Fibroblast of lung (primary cell): ENCODE results near the gene STARD10.

ENCODE experiments used
- EZH2 ChIP-seq: IDR thresholded peaks from 2 replicates; pipeline ENCODE4 v1.5.1; 2012; ENCODE audit warnings: low read length, control low read depth, mild to moderate bottlenecking; ENCODE audit errors: missing control alignments
- TF ChIP-seq, protein P1 (sequence below), 2 donors: IDR thresholded peaks in 1 of 2; conservative IDR thresholded peaks in 1 of 2; 1 replicate in 1 of 2; 2 replicates in 1 of 2; pipeline ENCODE4 v1.5.1; 2011 to 2012; ENCODE audit warnings: low read length in 2 of 2, control low read depth in 1 of 2, inconsistent platforms in 1 of 2, low read depth in 1 of 2, mild to moderate bottlenecking in 1 of 2

- TF ChIP-seq, protein P1, sequence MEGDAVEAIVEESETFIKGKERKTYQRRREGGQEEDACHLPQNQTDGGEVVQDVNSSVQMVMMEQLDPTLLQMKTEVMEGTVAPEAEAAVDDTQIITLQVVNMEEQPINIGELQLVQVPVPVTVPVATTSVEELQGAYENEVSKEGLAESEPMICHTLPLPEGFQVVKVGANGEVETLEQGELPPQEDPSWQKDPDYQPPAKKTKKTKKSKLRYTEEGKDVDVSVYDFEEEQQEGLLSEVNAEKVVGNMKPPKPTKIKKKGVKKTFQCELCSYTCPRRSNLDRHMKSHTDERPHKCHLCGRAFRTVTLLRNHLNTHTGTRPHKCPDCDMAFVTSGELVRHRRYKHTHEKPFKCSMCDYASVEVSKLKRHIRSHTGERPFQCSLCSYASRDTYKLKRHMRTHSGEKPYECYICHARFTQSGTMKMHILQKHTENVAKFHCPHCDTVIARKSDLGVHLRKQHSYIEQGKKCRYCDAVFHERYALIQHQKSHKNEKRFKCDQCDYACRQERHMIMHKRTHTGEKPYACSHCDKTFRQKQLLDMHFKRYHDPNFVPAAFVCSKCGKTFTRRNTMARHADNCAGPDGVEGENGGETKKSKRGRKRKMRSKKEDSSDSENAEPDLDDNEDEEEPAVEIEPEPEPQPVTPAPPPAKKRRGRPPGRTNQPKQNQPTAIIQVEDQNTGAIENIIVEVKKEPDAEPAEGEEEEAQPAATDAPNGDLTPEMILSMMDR (conservative IDR thresholded peaks at IDR 0.05 in 1 of 2, IDR thresholded peaks at IDR 0.05 in 1 of 2; ENCODE audit: low read depth in 1 of 2, low read length in 2 of 2): no peak
- TF ChIP-seq EZH2: no peak
Observed at GRCh38 chr11:72762641-72763304, 31.1 kb downstream of the STARD10 start.
